GM19035 (cell line): Measurements from ENCODE around the gene NUP210L.
"Not testable (repeated sequence)": the region's sequence is repeated elsewhere in the genome, so short reads cannot be mapped to it uniquely, and the experiment has no call there.

Experiments
- ATAC-seq: cut with Tn5 transposase; IDR thresholded peaks from one replicate; pipeline ENCODE4 v1.9.1; 2021; ENCODE audit not compliant: unreplicated experiment

NUP210L gene

GRCh38 chr1:154170547-154171222 is 15.8 kb upstream of the NUP210L start:
- ATAC-seq = no peak

- no peak for ATAC-seq
Observed at GRCh38 chr1:154167461-154167860, 12.6 kb upstream of the NUP210L start.

GRCh38 chr1:154166207-154166606 is 11.3 kb upstream of the NUP210L start:
- no peak for ATAC-seq

GRCh38 chr1:154159554-154159953 is 4.7 kb upstream of the NUP210L start:
- no peak for ATAC-seq

GRCh38 chr1:154158307-154159125 is 3.6 kb upstream of the NUP210L start:
- ATAC-seq = peak; percentile 29

- ATAC-seq = peak; percentile 78
Observed at GRCh38 chr1:154157520-154158306, 2.8 kb upstream of the NUP210L start.

GRCh38 chr1:154155251-154155650 is 378 bp upstream of the NUP210L start:
- ATAC-seq = no peak

GRCh38 chr1:154154053-154154452 is 820 bp downstream of the NUP210L start:
- no peak for ATAC-seq

- no peak for ATAC-seq
Observed at GRCh38 chr1:154151311-154151710, 3.6 kb downstream of the NUP210L start.

- ATAC-seq = no peak
Observed at GRCh38 chr1:154148807-154149206, 6.1 kb downstream of the NUP210L start.

GRCh38 chr1:154147505-154147904 is 7.4 kb downstream of the NUP210L start:
- ATAC-seq = not testable (repeated sequence)

- no peak for ATAC-seq
Observed at GRCh38 chr1:154145986-154146385, 8.9 kb downstream of the NUP210L start.

- ATAC-seq = no peak
Observed at GRCh38 chr1:154142358-154142757, 12.5 kb downstream of the NUP210L start.

- no peak for ATAC-seq
Observed at GRCh38 chr1:154141240-154141639, 13.6 kb downstream of the NUP210L start.

- ATAC-seq = no peak
Observed at GRCh38 chr1:154137888-154138287, 17.0 kb downstream of the NUP210L start.

GRCh38 chr1:154133256-154133655 is 21.6 kb downstream of the NUP210L start:
- ATAC-seq = no peak

GRCh38 chr1:154129391-154129970 is 25.4 kb downstream of the NUP210L start:
- no peak for ATAC-seq

- not testable (repeated sequence) for ATAC-seq
Observed at GRCh38 chr1:154123205-154123604, 31.7 kb downstream of the NUP210L start.

GRCh38 chr1:154117642-154118041 is 37.2 kb downstream of the NUP210L start:
- no peak for ATAC-seq

- no peak for ATAC-seq
Observed at GRCh38 chr1:154115180-154115579, 39.7 kb downstream of the NUP210L start.

- ATAC-seq = no peak
Observed at GRCh38 chr1:154104433-154105082, 50.3 kb downstream of the NUP210L start.
